HG02973 (cell line): ENCODE measurements around the gene IGDCC3.

Experiments
- ATAC-seq: cut with Tn5 transposase; IDR thresholded peaks from one replicate; pipeline ENCODE4 v1.9.1; 2021; ENCODE audit warnings: moderate library complexity; ENCODE audit not compliant: unreplicated experiment

IGDCC3 gene

GRCh38 chr15:65377976-65378366 lies at the start of gene IGDCC3:
IGDCC3 (minus strand) TSS chr15:65378002; CDS start chr15:65377788, 214 bp downstream.
- ATAC-seq, result no peak

- ATAC-seq, result no peak
Observed at GRCh38 chr15:65426216-65426853, 48.5 kb upstream of the IGDCC3 start.

- no peak for ATAC-seq
Observed at GRCh38 chr15:65424683-65425082, 46.9 kb upstream of the IGDCC3 start.

- no peak for ATAC-seq
Observed at GRCh38 chr15:65423976-65424679, 46.3 kb upstream of the IGDCC3 start.

DNA sequence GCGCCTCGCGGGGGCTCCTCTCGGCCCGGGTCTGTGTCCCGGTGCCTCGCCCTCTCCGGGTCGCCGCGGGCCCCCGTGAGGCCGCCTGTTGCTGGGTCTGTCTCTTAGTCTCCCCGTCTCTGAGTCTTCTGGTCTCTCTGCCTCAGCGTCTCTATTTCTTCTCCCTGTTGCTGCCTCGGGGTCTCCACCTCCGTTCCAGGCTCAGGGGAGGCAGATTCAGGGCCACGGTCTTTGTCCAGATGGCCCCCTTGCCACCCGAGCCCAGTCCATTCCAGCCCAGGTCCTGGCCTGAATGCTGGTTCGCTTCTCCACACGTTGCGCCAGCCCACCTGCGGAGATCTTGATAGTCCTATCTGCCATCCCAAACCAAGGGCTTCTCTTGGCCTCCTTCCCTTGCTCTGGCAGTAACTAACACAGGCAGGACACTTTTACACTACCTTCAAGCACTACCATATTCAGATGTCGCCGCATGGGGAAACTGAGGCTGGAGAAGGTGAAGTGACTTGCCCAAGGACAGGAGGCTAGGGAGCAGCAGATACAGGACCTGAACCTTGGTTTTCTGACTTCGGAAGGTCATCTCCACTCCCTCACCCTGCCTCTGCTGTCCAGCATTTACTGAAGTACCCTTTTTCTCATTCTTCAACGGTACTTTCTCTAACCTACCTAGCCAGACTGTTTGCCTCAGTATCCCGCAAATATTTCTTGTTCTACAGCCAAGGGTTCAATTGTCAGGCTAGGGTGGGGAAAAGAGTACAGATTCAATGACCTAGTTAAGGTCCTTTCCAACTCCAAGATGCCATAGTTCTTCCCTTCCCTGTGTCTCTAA lies 45.6 kb upstream of the IGDCC3 start:
- ATAC-seq, result no peak

GRCh38 chr15:65421360-65422215 lies 43.8 kb upstream of the IGDCC3 start:
- no peak for ATAC-seq

DNA sequence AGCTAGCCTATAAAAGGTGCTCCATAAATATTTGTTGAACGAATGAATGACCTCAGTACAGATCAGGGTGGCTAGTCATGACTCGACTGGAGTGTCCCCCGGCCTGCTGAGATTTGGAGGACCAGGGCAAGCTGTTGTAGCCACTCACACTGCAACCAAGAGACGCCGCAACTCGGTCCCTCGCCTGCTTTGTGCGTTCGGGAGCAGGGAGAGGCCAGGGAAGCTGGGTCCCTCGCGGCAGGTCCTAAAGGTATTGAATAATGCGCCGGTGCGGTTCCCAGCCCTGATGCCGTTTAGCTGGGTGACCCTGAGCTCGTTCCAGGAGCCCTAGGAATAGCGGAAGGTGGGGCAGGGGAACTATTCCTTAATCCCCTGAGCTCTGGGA lies 43.2 kb upstream of the IGDCC3 start:
- no peak for ATAC-seq

DNA sequence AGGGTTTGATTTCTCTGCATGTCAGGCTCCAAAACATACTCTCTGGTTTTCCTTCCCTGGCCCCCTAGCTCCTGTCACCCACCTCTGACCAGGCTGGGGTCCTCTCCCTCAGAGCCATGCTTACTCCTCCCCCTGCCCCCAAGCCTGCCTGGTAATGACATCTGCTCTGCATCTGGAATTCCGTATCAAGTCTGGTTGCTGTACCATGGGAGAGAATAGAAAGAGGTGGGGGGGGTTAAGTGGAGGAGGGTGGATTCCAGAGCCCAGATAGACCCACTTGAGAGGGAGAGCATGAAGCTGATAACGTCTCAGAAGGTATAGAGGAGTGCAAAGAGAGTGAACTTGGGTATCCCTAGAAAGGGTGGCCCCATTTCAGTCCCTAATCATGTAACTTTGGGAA lies 40.8 kb upstream of the IGDCC3 start:
- ATAC-seq, result no peak

DNA sequence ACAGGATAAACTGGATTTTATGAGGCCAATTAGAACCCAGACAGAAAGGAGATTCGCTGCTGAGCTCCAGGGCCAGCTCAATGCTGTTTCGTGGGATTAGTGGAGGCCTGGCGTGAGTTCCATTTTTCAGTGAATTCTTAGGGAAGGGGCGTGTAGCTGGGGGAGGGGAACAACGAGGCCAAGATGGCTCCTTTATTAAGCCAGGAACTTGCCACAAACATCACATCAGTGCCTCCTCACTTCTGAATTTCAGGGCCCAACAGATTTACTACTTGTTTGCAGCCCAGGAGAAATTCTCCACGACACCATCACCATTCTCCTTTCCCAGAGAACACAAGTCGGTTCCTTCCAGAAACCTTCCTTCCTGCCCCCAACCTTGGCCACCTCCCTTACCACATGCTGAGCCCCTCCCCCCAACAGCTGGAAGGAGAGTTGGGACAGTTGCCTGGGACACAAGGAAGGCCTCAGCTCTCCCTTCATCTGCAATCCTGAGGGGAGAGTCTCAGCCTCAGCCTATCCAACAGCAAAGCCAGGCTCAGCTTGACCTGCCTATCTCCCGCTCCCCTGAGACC lies 39.1 kb upstream of the IGDCC3 start:
- no peak for ATAC-seq

GRCh38 chr15:65414841-65415621 lies 37.2 kb upstream of the IGDCC3 start:
- no peak for ATAC-seq

DNA sequence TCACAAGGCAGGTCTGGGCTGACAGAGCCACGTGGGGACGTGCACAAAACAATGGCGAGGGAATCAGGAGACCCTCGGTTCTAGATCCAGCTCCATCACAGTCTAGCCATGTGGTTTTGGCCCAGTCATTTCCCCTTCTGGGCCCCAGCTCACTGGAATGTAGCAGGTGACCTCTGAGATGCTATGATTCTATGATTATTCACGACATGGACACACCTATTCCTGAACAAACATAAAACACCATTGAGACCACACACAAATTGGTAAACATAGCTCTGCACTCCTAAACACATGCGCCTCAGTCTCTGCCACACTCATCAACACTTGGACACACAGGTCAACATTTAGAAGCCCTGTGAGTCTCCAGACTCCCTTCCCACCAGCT lies 36.0 kb upstream of the IGDCC3 start:
- no peak for ATAC-seq

DNA sequence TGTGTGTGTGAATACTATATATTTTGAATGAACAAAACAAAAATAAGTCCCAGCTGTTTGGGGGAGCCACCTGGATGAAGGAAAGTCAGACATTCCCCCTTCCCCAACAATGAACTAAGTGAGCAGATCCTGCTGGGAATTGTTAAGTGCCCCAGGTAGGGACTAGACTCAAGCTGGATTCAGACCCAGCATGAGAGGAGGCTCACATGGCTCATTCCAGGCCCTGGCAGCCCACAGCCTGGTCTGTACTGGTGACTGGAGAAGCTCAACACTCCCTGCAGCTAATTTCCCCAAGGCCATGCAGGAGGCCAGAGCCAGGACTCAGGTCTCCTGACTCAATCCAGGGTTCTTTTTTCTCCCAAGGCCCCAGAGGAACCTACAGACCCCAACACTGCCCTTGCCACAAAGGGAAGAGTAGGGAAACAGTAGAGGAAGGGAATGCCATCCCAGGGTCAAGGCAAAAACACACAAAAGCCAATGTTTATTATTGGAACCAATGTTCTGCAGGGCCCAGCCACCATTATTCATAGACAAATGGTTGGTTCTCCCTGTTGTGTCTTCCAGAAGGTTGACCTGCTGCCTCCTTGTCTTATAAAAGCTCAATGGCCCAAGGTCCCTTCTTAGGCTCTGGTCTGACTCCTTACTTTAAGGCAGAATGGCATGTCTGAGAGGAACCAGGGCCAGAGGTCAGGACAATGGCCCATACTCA lies 35.4 kb upstream of the IGDCC3 start:
- ATAC-seq, result no peak

DNA sequence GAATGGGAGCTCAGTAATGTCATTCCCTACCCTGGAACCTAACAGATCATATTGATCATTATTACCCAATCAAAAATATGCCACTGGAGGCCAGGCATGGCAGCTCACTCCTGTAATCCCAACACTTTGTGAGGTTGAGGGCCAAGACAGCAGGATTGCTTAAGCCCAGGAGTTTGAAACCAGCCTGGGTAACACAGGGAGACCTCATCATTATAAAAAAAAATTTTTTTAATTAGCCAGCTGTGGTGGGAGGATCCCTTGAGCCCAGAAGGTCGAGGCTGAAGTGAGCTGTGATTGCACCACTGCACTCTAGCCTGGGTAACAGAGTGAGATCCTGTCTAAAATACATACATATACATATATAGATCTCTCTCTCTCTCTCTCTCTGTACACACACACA lies 34.8 kb upstream of the IGDCC3 start:
- ATAC-seq, result no peak

GRCh38 chr15:65411465-65412071 lies 33.8 kb upstream of the IGDCC3 start:
- ATAC-seq, result no peak

DNA sequence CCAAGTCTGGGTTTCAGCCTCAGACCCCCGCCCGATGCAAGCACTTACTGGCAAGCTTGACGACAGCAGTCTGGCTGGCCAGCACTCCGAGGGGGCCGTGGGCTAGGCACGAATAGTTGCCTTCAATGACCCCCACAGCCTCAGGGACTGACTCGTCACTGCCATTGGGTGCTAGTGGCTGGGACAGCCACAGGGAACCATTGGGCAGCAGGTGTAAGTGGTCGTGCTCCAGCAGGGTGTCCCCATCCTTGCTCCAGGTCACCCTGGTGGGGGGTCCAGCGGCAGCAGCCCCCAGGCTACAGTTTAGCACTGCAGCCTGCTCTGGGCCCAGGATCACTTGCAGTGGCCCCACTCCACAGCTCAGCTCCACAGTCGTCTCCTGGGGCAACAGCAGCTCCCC lies 33.2 kb upstream of the IGDCC3 start:
- no peak for ATAC-seq

DNA sequence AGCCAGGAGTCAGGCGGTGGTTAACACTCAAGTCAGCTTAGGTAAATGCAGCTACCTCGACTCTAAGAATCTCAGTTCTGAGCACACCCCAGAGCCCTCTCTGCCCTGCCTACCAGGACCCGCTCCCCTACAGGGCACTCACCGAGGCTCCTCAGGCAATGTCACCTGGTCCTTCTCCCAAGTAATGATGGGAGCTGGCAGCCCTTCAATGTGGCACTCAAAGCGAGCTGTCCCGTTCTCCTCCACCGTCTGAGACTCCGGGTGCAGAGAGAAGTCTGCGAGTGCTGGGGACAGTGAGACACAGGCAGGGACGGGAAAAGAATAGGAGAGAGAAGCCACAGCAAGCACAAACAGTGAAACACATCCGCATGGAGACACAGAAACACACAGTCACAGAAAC lies 32.2 kb upstream of the IGDCC3 start:
- no peak for ATAC-seq

- no peak for ATAC-seq
Observed at GRCh38 chr15:65409036-65409631, 31.3 kb upstream of the IGDCC3 start.

DNA sequence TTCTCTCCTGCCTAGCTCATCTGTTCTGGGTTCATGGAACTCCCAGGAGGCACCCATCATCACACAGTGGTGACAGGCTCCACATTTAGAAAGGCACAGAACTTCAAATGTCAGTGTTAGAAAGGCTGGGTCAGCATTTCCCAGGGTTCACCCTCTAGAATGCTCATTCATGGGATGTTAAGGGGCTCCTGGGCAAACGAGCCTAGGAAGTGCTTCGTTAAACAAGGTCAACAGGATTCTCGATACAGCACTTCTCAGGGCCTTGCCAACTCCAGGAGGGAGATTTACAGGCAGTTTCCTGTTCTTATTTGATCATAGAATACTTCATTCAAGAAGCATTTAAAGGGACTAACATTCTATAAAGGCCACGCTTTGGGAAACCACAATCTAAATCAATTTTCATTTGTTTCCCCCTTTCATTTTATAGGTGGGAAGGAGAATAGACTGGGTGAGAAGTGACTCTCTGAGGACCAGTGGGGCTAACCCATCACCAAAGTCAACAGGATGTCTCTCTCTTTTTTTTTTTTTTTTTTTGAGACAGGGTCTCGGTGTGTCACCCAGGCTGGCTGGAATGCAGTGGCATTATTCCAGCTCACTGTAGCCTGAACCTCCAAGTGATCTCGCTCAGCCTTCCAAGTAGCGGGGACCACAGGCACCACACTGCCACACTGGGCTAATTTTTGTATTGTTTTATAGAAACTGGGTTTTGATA lies 30.7 kb upstream of the IGDCC3 start:
- no peak for ATAC-seq
